H1 (cell line): ENCODE data around the gene FZD4. TPM values are rescaled to one million over a fixed set of nuclear protein-coding genes. Genes with fewer than 3 reads are reported as not detected.

Experiments used
- CTCF ChIA-PET: fragments of 300-600 bp; sonication (Branson Sonifier 250); formaldehyde crosslinking; loops from one replicate; lab custom pipeline; 2021; ENCODE audit not compliant: partially characterized antibody; lab: Charles Lee
- POLR2A ChIA-PET: fragments of 300-600 bp; sonication (Branson Sonifier 250); formaldehyde crosslinking; loops from one replicate; lab custom pipeline; 2021; ENCODE audit warnings: inconsistent platforms; ENCODE audit not compliant: partially characterized antibody; lab: Charles Lee
- DNase-seq, 2 experiments: peaks; one replicate each; pipeline versions ENCODE4 v3.0.0 to v3.0.0-alpha.2; 2010 to 2022; ENCODE audit warnings: low spot score in 2 of 2, low read depth in 1 of 2, mixed read lengths in 1 of 2
- FAIRE-seq: peaks from 2 replicates; lab custom pipeline; 2011; peaks lifted over from hg19 to GRCh38; lab: Jason Lieb, UNC
- H2AFZ ChIP-seq: 2 replicates; pipeline ENCODE4 v1.8.1; 2012; ENCODE audit warnings: low read length, inconsistent platforms
- H2AK5ac ChIP-seq: 2 replicates; pipeline ENCODE4 v1.6.1; 2013; ENCODE audit warnings: low read depth, low read length
- H2BK120ac ChIP-seq: replicated peaks from 2 replicates; pipeline ENCODE3; 2013; ENCODE audit warnings: low read depth, low read length, inconsistent platforms
- H2BK12ac ChIP-seq: 2 replicates; pipeline ENCODE4 v1.6.1; 2013; ENCODE audit warnings: low read depth, low read length
- H2BK15ac ChIP-seq: 2 replicates; pipeline ENCODE4 v1.6.1; 2013; ENCODE audit warnings: low read length
- H2BK20ac ChIP-seq: 2 replicates; pipeline ENCODE4 v1.6.1; 2013; ENCODE audit warnings: low read length
- H2BK5ac ChIP-seq: 2 replicates; pipeline ENCODE4 v1.6.1; 2013; ENCODE audit warnings: low read depth, low read length
- H3K14ac ChIP-seq: 2 replicates; pipeline ENCODE4 v1.6.1; 2013; ENCODE audit warnings: inconsistent platforms; ENCODE audit not compliant: insufficient read length
- H3K18ac ChIP-seq: 2 replicates; pipeline ENCODE4 v1.6.1; 2013; ENCODE audit warnings: low read length; ENCODE audit errors: extremely low read depth
- H3K23ac ChIP-seq: 2 replicates; pipeline ENCODE4 v1.6.1; 2013; ENCODE audit warnings: inconsistent platforms; ENCODE audit not compliant: insufficient read length
- H3K23me2 ChIP-seq: 2 replicates; pipeline ENCODE4 v1.6.1; 2013; ENCODE audit warnings: low read depth, low read length
- H3K27ac ChIP-seq: 2 replicates; pipeline ENCODE4 v1.6.1; 2011; ENCODE audit warnings: low read depth, low read length, inconsistent platforms
- H3K27me3 ChIP-seq, 4 experiments: replicated peaks in 1 of 4; 1 replicate in 1 of 4; 2 replicates in 3 of 4; pipeline versions ENCODE4 v1.6.1 to v1.8.1; 2011 to 2013; ENCODE audit warnings: low read length in 3 of 4, mild to moderate bottlenecking in 3 of 4, inconsistent platforms in 2 of 4, mixed read lengths in 2 of 4, moderate library complexity in 1 of 4; ENCODE audit not compliant: control insufficient read depth in 3 of 4, insufficient read depth in 3 of 4; ENCODE audit errors: extremely low read depth in 1 of 4
- H3K36me3 ChIP-seq, 4 experiments: 2 replicates each; pipeline versions ENCODE4 v1.6.1 to v1.8.1; 2011 to 2013; ENCODE audit warnings: mild to moderate bottlenecking in 4 of 4, low read length in 3 of 4, moderate library complexity in 2 of 4, control low read depth in 1 of 4, inconsistent platforms in 1 of 4; ENCODE audit not compliant: insufficient read depth in 4 of 4, control insufficient read depth in 2 of 4
- H3K4ac ChIP-seq: replicated peaks from 2 replicates; pipeline ENCODE3; 2013; ENCODE audit warnings: low read length, low read depth, mixed read lengths, inconsistent platforms; ENCODE audit not compliant: insufficient read length
- H3K4me1 ChIP-seq, 4 experiments: replicated peaks in 1 of 4; 1 replicate in 1 of 4; 2 replicates in 3 of 4; pipeline versions ENCODE4 v1.6.1 to v1.8.1; 2011 to 2013; ENCODE audit warnings: low read length in 3 of 4, inconsistent platforms in 2 of 4, mixed read lengths in 1 of 4; ENCODE audit not compliant: insufficient read depth in 4 of 4, control insufficient read depth in 3 of 4
- H3K4me2 ChIP-seq, 2 experiments: 2 replicates each; pipeline versions ENCODE4 v1.6.1 to v1.8.1; 2011 to 2013; ENCODE audit warnings: low read depth in 2 of 2, low read length in 2 of 2, control low read depth in 1 of 2, inconsistent platforms in 1 of 2, mild to moderate bottlenecking in 1 of 2; ENCODE audit not compliant: insufficient read depth in 1 of 2
- H3K4me3 ChIP-seq, 4 experiments: fragments of 200-600, 300-600 bp in 1 of 4; sonication (generic), shearing (Covaris generic), sonication (Bioruptor Twin) in 1 of 4; 2 replicates each; pipeline versions ENCODE4 v1.5.1 to v1.8.1; 2011 to 2016; ENCODE audit warnings: low read length in 4 of 4, low read depth in 3 of 4, control low read depth in 2 of 4, inconsistent platforms in 2 of 4, mild to moderate bottlenecking in 2 of 4, mixed read lengths in 1 of 4, moderate library complexity in 1 of 4; ENCODE audit not compliant: insufficient read depth in 2 of 4; ENCODE audit errors: extremely low read depth in 1 of 4
- H3K56ac ChIP-seq: replicated peaks from 2 replicates; pipeline ENCODE3; 2013; ENCODE audit warnings: low read depth, mild to moderate bottlenecking, mixed read lengths, low read length, inconsistent platforms; ENCODE audit not compliant: insufficient read length
- H3K79me1 ChIP-seq: 2 replicates; pipeline ENCODE4 v1.6.1; 2013; ENCODE audit warnings: low read depth, low read length, control low read depth
- H3K79me2 ChIP-seq, 2 experiments: 2 replicates each; pipeline versions ENCODE4 v1.6.1 to v1.8.1; 2012 to 2013; ENCODE audit warnings: low read length in 2 of 2, mild to moderate bottlenecking in 2 of 2, inconsistent platforms in 1 of 2; ENCODE audit not compliant: insufficient read depth in 2 of 2, control insufficient read depth in 1 of 2
- H3K9ac ChIP-seq, 4 experiments: replicated peaks in 1 of 4; 1 replicate in 1 of 4; 2 replicates in 3 of 4; pipeline versions ENCODE4 v1.6.1 to v1.8.1; 2011 to 2013; ENCODE audit warnings: low read depth in 3 of 4, low read length in 3 of 4, control low read depth in 2 of 4, mild to moderate bottlenecking in 2 of 4, moderate library complexity in 2 of 4, inconsistent platforms in 1 of 4; ENCODE audit errors: extremely low read depth in 1 of 4
- H3K9me3 ChIP-seq, 2 experiments: 2 replicates each; pipeline versions ENCODE4 v1.6.1 to v1.8.1; 2012 to 2013; ENCODE audit warnings: mild to moderate bottlenecking in 2 of 2, moderate library complexity in 2 of 2, control low read depth in 1 of 2, inconsistent platforms in 1 of 2, low read depth in 1 of 2, low read length in 1 of 2, mixed read lengths in 1 of 2; ENCODE audit not compliant: insufficient read depth in 2 of 2
- H4K20me1 ChIP-seq, 2 experiments: replicated peaks in 1 of 2; 2 replicates each; pipeline versions ENCODE3 to v1.8.1; 2011 to 2013; ENCODE audit warnings: inconsistent platforms in 2 of 2, low read length in 2 of 2, mild to moderate bottlenecking in 1 of 2; ENCODE audit not compliant: insufficient read depth in 2 of 2, control insufficient read depth in 1 of 2
- H4K5ac ChIP-seq: 2 replicates; pipeline ENCODE4 v1.6.1; 2013; ENCODE audit warnings: low read length, low read depth, mixed read lengths, inconsistent platforms; ENCODE audit not compliant: insufficient read length
- H4K8ac ChIP-seq: 2 replicates; pipeline ENCODE4 v1.8.0; 2013; ENCODE audit warnings: mild to moderate bottlenecking, moderate library complexity, low read length, inconsistent platforms; ENCODE audit not compliant: insufficient read depth; ENCODE audit errors: extremely low read depth
- H4K91ac ChIP-seq: replicated peaks from 2 replicates; pipeline ENCODE3; 2013; ENCODE audit warnings: low read length, mixed read lengths, inconsistent platforms; ENCODE audit not compliant: insufficient read length
- GABPA ChIP-seq: IDR thresholded peaks from 2 replicates; pipeline ENCODE4 v1.6.1; 2011; ENCODE audit warnings: mild to moderate bottlenecking, low read length, moderate library complexity, borderline replicate concordance; ENCODE audit not compliant: insufficient read depth
- JUND ChIP-seq: IDR thresholded peaks from 2 replicates; pipeline ENCODE4 v1.6.1; 2011; ENCODE audit warnings: mild to moderate bottlenecking, improper control_type of control experiment, low read length
- SAP30 ChIP-seq: fragments of 300-600 bp; sonication (generic); IDR thresholded peaks from 2 replicates; pipeline ENCODE4 v1.7.1; 2012; ENCODE audit warnings: low read length, moderate library complexity, mild to moderate bottlenecking, inconsistent platforms; ENCODE audit not compliant: insufficient read depth, insufficient replicate concordance
- WGBS, 2 experiments: shearing (Covaris generic) in 1 of 2; methylation state at CpG; one replicate each; pipeline versions ENCODE4 v1.1.6 to v1.1.7; 2013 to 2015; ENCODE audit warnings: low lambda C conversion rate in 2 of 2, mixed read lengths in 2 of 2, inconsistent platforms in 1 of 2, low coverage in 1 of 2, missing lambda C conversion rate in 1 of 2; ENCODE audit not compliant: insufficient replicate concordance in 2 of 2, insufficient coverage in 1 of 2, insufficient read length in 1 of 2; ENCODE audit errors: extremely low coverage in 1 of 2, missing lambda C conversion rate in 1 of 2; 5-methylcytosine and 5-hydroxymethylcytosine counted together
- polyA plus RNA-seq, 7 experiments: library from polyadenylated mRNA; depleted of rRNA in 3 of 7; stranded (reverse) in 5 of 7; unstranded in 2 of 7; fragments of >200 nt in 5 of 7; fragments of 200-250 nt in 2 of 7; gene quantifications; 1 replicate in 5 of 7; 2 replicates in 1 of 7; 4 replicates in 1 of 7; pipeline versions ENCODE4 v1.2.1 to v1.2.3, GENCODE V29; 2011 to 2013; ENCODE audit warnings: missing spikeins in 2 of 7, mixed read lengths in 2 of 7
- total RNA-seq: library from RNA; stranded (reverse); fragmentation: NEBNext Ultra II Directional; extraction: Animal tissue kit (Norgen Biotek cat#: 25700); gene quantifications from 2 replicates; pipeline ENCODE4 v1.2.1, GENCODE V29; 2021

FZD4 gene
- total and polyA plus RNA-seq, 2 of the 8 experiments (the other 6 are each of a cell fraction or from before 2014, with no cell fraction given), result 3.1 to 7.1 TPM

GRCh38 chr11:86999388-86999787 is 44.2 kb upstream of the FZD4 start:
- Histone ChIP-seq H4K5ac (no peak overlapping the region), H3K9me3 (no peaks in the 10 kb centered on the region), H3K27me3 (no peaks in the 10 kb centered on the region), H2AFZ (no peak overlapping the region), H2BK120ac (no peak overlapping the region), H4K8ac (no peak overlapping the region), H3K14ac (no peak overlapping the region), H3K27ac (no peak overlapping the region), H4K91ac (no peak overlapping the region), H3K4me1 (no peaks in the 10 kb centered on the region), H3K23me2 (no peaks in the 10 kb centered on the region), H2BK15ac (no peak overlapping the region), H2BK12ac (no peak overlapping the region; the same call in 1 of the 2 replicates), H3K79me1 (no peaks in the 10 kb centered on the region), H3K4me2 (no peak overlapping the region), H3K56ac (no peak overlapping the region), H3K79me2 (no peaks in the 10 kb centered on the region), H3K9ac (no peak overlapping the region), H2BK20ac (no peak overlapping the region), H3K36me3 (no peaks in the 10 kb centered on the region), H3K4me3 (no peak overlapping the region), H4K20me1 (no peaks in the 10 kb centered on the region), H3K4ac (no peak overlapping the region), H2BK5ac (no peak overlapping the region), H2AK5ac (no peak overlapping the region), H3K18ac (no peak overlapping the region), H3K23ac (no peak overlapping the region)
- DNase-seq, result no peak
- 95% methylated on average over 1 of the region's 1 CpG; no CpG with 5 or more reads in 1 of the 2 experiments for WGBS, 2 experiments
- ChIA-PET CTCF (interaction anchor here (0.8 to 1.8 kb wide), 5 partner anchors 11 to 98 kb away, joined by 3 to 6 read pairs (median 3); no protein-coding TSS in a partner anchor), POLR2A (no interaction called here)
- FAIRE-seq, result no peak
- TF ChIP-seq GABPA (no peak), JUND (no peak), SAP30 (no peak)
